MM.1S (cell line): ENCODE results near the gene GPR62.

Experiments used
- DNase-seq: peaks from one replicate; pipeline ENCODE4 v3.0.0-alpha.2; 2015
- H2AFZ ChIP-seq: fragments of 300-600 bp; sonication (generic); 2 replicates; pipeline ENCODE4 v1.6.0; 2016; ENCODE audit warnings: antibody characterized with exemption, low read length
- H3F3A ChIP-seq: fragments of 300-600 bp; sonication (generic); 2 replicates; pipeline ENCODE4 v1.6.1; 2016; ENCODE audit warnings: mild to moderate bottlenecking, antibody characterized with exemption, low read length, moderate library complexity, mixed read lengths; ENCODE audit not compliant: insufficient read depth
- H3K27ac ChIP-seq: fragments of 300-600 bp; sonication (generic); 2 replicates; pipeline ENCODE4 v1.5.1; 2016; ENCODE audit warnings: mild to moderate bottlenecking, low read length
- H3K27me3 ChIP-seq: fragments of 300-600 bp; sonication (generic); replicated peaks from 2 replicates; pipeline ENCODE4 v1.6.0; 2016; ENCODE audit warnings: low read length; ENCODE audit not compliant: insufficient read depth
- H3K36me3 ChIP-seq: fragments of 300-600 bp; sonication (generic); replicated peaks from 2 replicates; pipeline ENCODE4 v1.6.1; 2016; ENCODE audit warnings: mild to moderate bottlenecking, low read length, mixed read lengths; ENCODE audit not compliant: insufficient read depth
- H3K4me1 ChIP-seq: fragments of 300-600 bp; sonication (generic); 2 replicates; pipeline ENCODE4 v1.6.1; 2016; ENCODE audit warnings: low read length, mixed read lengths
- H3K4me2 ChIP-seq: fragments of 300-600 bp; sonication (generic); 2 replicates; pipeline ENCODE4 v1.6.0; 2016; ENCODE audit warnings: low read depth, low read length
- H3K4me3 ChIP-seq: fragments of 300-600 bp; sonication (generic); 2 replicates; pipeline ENCODE4 v1.5.1; 2016; ENCODE audit warnings: low read length, mixed read lengths
- H3K79me2 ChIP-seq: fragments of 300-600 bp; sonication (generic); 2 replicates; pipeline ENCODE4 v1.6.1; 2016; ENCODE audit warnings: mixed run types, low read length, mixed read lengths
- H3K9ac ChIP-seq: fragments of 300-600 bp; sonication (generic); 2 replicates; pipeline ENCODE4 v1.6.1; 2016; ENCODE audit warnings: low read length, mixed read lengths
- H3K9me2 ChIP-seq: fragments of 300-600 bp; sonication (generic); replicated peaks from 2 replicates; pipeline ENCODE4 v1.6.1; 2016; ENCODE audit warnings: mild to moderate bottlenecking, low read length, mixed read lengths; ENCODE audit not compliant: insufficient read depth
- H3K9me3 ChIP-seq: fragments of 300-600 bp; sonication (generic); replicated peaks from 2 replicates; pipeline ENCODE4 v1.6.1; 2016; ENCODE audit warnings: mild to moderate bottlenecking, low read length, mixed read lengths; ENCODE audit not compliant: insufficient read depth
- H4K20me1 ChIP-seq: fragments of 300-600 bp; sonication (generic); 2 replicates; pipeline ENCODE4 v1.6.1; 2016; ENCODE audit warnings: mild to moderate bottlenecking, low read length, moderate library complexity, mixed read lengths; ENCODE audit not compliant: insufficient read depth
- EZH2 ChIP-seq: fragments of 300-600 bp; sonication (generic); optimal IDR thresholded peaks from 2 replicates; pipeline ENCODE3; 2017; ENCODE audit warnings: low read depth, mild to moderate bottlenecking, antibody characterized with exemption, low read length, mixed read lengths
- EZH2phosphoT487 ChIP-seq: fragments of 300-600 bp; sonication (generic); IDR thresholded peaks from 2 replicates; pipeline ENCODE4 v1.6.1; 2018; ENCODE audit warnings: antibody characterized with exemption, low read length
- TF ChIP-seq, protein P1 (sequence below): fragments of 300-600 bp; sonication (generic); IDR thresholded peaks from 2 replicates; pipeline ENCODE4 v1.5.1; 2016; ENCODE audit warnings: antibody characterized with exemption, low read length, mixed read lengths

GPR62 gene

GRCh38 chr3:51966016-51966415, 10.8 kb downstream of the GPR62 start:
- DNase-seq, result no peak
- Histone ChIP-seq H3K4me1 (0 out of 2 replicates have a peak, but pooled peaks cover 4% of the 10 kb centered on the region), H3K9ac (no peak overlapping the region), H3K79me2 (no peaks in the 10 kb centered on the region), H3K27ac (no peak overlapping the region), H3K36me3 (no peaks in the 10 kb centered on the region), H3K4me2 (no peak overlapping the region), H2AFZ (no peak overlapping the region), H3K4me3 (no peak overlapping the region), H3K27me3 (no peaks in the 10 kb centered on the region), H3K9me3 (no peaks in the 10 kb centered on the region), H3F3A (peaks cover 3% of the 10 kb centered on the region; the same call in 1 of the 2 replicates), H4K20me1 (no peaks in the 10 kb centered on the region), H3K9me2 (no peaks in the 10 kb centered on the region)
- TF ChIP-seq EZH2phosphoT487, result no peak
- no peak for TF ChIP-seq EZH2
- TF ChIP-seq, protein P1, sequence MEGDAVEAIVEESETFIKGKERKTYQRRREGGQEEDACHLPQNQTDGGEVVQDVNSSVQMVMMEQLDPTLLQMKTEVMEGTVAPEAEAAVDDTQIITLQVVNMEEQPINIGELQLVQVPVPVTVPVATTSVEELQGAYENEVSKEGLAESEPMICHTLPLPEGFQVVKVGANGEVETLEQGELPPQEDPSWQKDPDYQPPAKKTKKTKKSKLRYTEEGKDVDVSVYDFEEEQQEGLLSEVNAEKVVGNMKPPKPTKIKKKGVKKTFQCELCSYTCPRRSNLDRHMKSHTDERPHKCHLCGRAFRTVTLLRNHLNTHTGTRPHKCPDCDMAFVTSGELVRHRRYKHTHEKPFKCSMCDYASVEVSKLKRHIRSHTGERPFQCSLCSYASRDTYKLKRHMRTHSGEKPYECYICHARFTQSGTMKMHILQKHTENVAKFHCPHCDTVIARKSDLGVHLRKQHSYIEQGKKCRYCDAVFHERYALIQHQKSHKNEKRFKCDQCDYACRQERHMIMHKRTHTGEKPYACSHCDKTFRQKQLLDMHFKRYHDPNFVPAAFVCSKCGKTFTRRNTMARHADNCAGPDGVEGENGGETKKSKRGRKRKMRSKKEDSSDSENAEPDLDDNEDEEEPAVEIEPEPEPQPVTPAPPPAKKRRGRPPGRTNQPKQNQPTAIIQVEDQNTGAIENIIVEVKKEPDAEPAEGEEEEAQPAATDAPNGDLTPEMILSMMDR, result no peak

DNA sequence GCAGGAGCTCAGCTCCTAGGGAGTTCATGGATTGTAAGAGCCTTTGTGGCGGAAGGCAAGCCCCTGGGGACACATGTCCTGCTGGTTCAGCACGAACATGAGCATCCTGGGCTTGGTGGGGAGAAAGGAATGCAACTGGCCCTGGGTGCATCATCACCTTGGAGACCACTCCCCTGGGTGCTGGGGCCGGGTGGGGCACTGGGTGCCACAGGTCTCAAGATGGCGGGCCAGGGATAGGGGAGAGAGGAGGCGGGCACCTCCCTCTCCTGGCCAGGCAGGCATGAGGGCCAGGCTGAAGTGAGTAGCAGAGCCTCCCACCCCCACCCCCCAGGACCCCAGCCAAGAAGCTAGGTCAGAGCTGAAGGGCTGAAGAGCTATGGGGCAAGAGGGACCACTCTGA, 11.3 kb downstream of the GPR62 start:
- H4K20me1 ChIP-seq, result no peaks in the 10 kb centered on the region
- peak overlapping the region; percentile 80 for H3K4me2 ChIP-seq
- no peak for DNase-seq
- H3K27me3 ChIP-seq, result no peaks in the 10 kb centered on the region
- no peak overlapping the region for H3K27ac ChIP-seq
- peak overlapping the region; percentile 85; the same call in 1 of the 2 replicates for H2AFZ ChIP-seq
- H3K9me2 ChIP-seq, result no peaks in the 10 kb centered on the region
- H3K9me3 ChIP-seq, result no peaks in the 10 kb centered on the region
- H3K9ac ChIP-seq, result peak overlapping the region; percentile 63; the same call in 1 of the 2 replicates
- peaks cover 3% of the 10 kb centered on the region; the same call in 1 of the 2 replicates for H3F3A ChIP-seq
- 0 out of 2 replicates have a peak, but pooled peaks cover 4% of the 10 kb centered on the region for H3K4me1 ChIP-seq
- H3K4me3 ChIP-seq, result peak overlapping the region; percentile 69
- no peak for TF ChIP-seq EZH2phosphoT487
- TF ChIP-seq, protein P1, result no peak
- no peak for TF ChIP-seq EZH2
- H3K36me3 ChIP-seq, result no peaks in the 10 kb centered on the region
- H3K79me2 ChIP-seq, result no peaks in the 10 kb centered on the region

DNA sequence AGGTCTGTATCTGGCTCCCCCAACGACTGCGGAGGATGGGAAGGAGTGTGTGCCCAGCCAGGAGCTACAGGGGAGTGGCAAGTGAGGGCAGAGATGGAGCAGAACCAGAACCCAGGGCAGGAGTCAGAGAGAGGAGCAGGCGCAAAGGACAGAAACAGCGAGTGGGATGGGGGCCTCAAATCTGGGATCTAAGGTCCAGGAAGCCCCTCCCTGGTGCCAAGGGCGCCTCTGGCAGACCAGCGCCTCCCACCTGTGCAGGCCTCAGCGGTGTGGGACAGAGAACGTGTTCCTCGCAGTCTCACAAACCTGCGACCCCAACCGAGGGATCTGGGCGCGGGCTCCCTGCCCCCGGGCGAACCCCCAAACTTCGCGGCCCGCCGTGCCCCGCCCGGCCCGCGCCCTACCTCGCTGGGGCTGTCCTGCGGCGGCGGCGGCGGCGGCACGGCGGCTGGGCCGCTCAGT, 11.8 kb downstream of the GPR62 start:
- Histone ChIP-seq H3K9ac (peak overlapping the region; percentile 63; the same call in 1 of the 2 replicates), H3K79me2 (no peaks in the 10 kb centered on the region), H3F3A (peaks cover 3% of the 10 kb centered on the region; the same call in 1 of the 2 replicates), H3K4me3 (peak overlapping the region; percentile 69), H3K9me3 (no peaks in the 10 kb centered on the region), H3K36me3 (no peaks in the 10 kb centered on the region), H3K4me1 (0 out of 2 replicates have a peak, but pooled peaks cover 4% of the 10 kb centered on the region), H3K4me2 (peak overlapping the region; percentile 80), H3K27ac (no peak overlapping the region), H2AFZ (peak overlapping the region; percentile 85), H4K20me1 (no peaks in the 10 kb centered on the region), H3K27me3 (no peaks in the 10 kb centered on the region), H3K9me2 (no peaks in the 10 kb centered on the region)
- no peak for DNase-seq
- TF ChIP-seq EZH2, result no peak
- TF ChIP-seq, protein P1, result no peak
